Measurements from ENCODE around the gene FOXRED2. TPM values are rescaled to one million over a fixed set of nuclear protein-coding genes. Genes with fewer than 3 reads are reported as not detected.

Gene FOXRED2
- 10 to 100 TPM in 1 of 5 donors, 1 to 10 TPM in 4; 2.9 to 17.5 (median 6.5) TPM for total RNA-seq
- 1 to 10 TPM in 2 of 3 donors, under 1 TPM in 1; 0.76 to 2.5 (median 1.9) TPM for polyA plus RNA-seq
- long read RNA-seq, donor 1, partial matches to known transcripts = 0 of 2 reads
- long read RNA-seq, donor 1, other reads (novel, unspliced or antisense) = 0 of 2 reads
- long read RNA-seq, donor 2, partial matches to known transcripts = 0 of 2 reads
- long read RNA-seq, donor 2, other reads (novel, unspliced or antisense) = 0 of 2 reads
- long read RNA-seq, donor 3, full-length matches to known transcripts = 1 of 1 reads
- long read RNA-seq, donor 3, partial matches to known transcripts = 0 of 1 reads
- long read RNA-seq, donor 3, other reads (novel, unspliced or antisense) = 0 of 1 reads
- long read RNA-seq, donor 4 = 0 reads
- long read RNA-seq, donor 5, full-length matches to known transcripts = 1 of 1 reads
- long read RNA-seq, donor 5, partial matches to known transcripts = 0 of 1 reads
- long read RNA-seq, donor 5, other reads (novel, unspliced or antisense) = 0 of 1 reads
- long read RNA-seq, donor 6, partial matches to known transcripts = 0 of 3 reads
- long read RNA-seq, donor 6, other reads (novel, unspliced or antisense) = 0 of 3 reads
- long read RNA-seq, donor 7, partial matches to known transcripts = 0 of 1 reads
- long read RNA-seq, donor 7, other reads (novel, unspliced or antisense) = 0 of 1 reads
- long read RNA-seq, donor 8, full-length matches to known transcripts = 1 of 1 reads
- long read RNA-seq, donor 8, partial matches to known transcripts = 0 of 1 reads
- long read RNA-seq, donor 8, other reads (novel, unspliced or antisense) = 0 of 1 reads
- long read RNA-seq, donor 9 = 0 reads
- long read RNA-seq, donor 10 = 0 reads

DNA sequence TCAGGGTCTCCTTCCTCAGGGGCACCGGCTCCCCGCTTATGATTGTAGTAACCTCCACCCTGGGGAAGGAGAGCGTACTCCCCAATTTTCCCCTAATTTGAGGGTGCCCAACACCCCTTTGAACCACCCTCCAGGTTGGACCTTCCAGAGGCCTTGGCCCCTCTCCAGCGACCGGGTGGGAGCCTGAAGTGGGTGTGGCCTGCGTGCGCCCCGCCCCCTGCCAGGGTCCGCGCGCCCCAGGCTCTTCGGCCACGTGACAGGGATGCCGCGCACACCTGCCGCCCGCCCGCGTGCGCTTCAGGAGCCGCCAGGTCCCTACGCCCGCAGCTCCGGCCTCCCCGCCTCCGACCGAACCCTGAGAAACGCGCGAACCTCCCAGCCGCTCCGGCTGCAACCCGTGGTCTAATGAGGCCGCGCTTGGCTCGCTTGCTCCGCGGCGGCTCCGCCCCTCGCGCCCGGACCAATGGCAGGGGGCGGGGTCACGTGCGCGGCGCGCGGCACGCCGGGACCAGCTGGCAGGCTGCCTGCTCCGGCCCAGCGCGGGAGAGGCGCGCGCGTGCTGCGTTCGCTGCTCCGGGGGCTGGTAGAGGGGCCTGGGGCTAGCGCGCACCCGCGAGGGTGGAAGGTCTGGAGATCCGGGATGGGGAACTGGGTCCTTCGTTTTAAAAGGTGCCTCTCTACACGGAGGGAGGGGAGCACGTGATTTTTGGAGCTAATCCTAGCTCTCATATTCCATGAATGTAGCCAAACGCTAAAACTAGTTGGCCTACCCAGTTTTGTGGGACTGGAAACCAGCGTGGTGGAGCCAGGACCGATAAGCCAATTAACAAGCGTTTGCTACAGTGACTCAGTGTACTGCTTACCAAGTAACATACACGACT, at the start of gene FOXRED2:
Gene FOXRED2 (minus strand): TSS at position 404 of the 881 bp plus-strand sequence. CDS start 618 bp downstream, outside the sequence.
- 5 to 20% (median 6%) methylated on average over 17 to 75 of the region's 75 CpGs for WGBS, 5 donors
- H3K27ac ChIP-seq = peak within 1 kb of the TSS; percentile 77 to 88 (median 80)

DNA sequence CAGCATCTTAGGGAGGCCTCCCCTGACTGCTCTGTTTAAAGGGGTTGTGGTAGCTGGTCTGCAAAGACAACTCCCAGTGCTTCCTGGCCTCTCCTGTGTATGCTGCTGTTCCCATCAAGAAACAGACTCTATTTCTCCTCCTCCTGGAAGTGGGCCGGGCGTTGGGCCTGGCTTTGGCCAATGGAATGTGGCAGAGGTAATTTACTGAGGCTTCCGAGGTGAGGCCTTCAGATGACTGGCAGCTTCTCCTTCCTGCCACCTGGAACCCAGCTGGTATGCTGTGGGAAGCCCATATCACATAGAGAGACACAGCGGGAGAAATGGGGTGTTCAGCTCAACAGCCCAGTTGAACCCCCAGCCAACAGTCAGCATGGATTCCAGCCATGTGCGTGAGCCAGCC, 47.3 kb upstream of the FOXRED2 start:
- H3K27me3 ChIP-seq = peaks cover 0 to 77% (median 17%) of the 10 kb centered on the region in 3 donors

More for the DNA sequence above, at the start of gene FOXRED2:
- intact Hi-C loops (cut with DNase I; ENCODE audit: low total_unique reads) = no loop called here
- H3K4me1 ChIP-seq = peaks cover 18 to 45% (median 35%) of the 10 kb centered on the region in 4 donors
- no peaks in the 10 kb centered on the region for H3K27me3 ChIP-seq
- peaks cover 14 to 43% (median 26%) of the 10 kb centered on the region in 4 donors for H3K36me3 ChIP-seq
- no peaks in the 10 kb centered on the region for H3K9me3 ChIP-seq
- DNase-seq = peak; percentile 93 to 97
- H3K4me3 ChIP-seq = peak within 1 kb of the TSS; percentile 56 to 69 (median 62)
- TF ChIP-seq, protein P1, sequence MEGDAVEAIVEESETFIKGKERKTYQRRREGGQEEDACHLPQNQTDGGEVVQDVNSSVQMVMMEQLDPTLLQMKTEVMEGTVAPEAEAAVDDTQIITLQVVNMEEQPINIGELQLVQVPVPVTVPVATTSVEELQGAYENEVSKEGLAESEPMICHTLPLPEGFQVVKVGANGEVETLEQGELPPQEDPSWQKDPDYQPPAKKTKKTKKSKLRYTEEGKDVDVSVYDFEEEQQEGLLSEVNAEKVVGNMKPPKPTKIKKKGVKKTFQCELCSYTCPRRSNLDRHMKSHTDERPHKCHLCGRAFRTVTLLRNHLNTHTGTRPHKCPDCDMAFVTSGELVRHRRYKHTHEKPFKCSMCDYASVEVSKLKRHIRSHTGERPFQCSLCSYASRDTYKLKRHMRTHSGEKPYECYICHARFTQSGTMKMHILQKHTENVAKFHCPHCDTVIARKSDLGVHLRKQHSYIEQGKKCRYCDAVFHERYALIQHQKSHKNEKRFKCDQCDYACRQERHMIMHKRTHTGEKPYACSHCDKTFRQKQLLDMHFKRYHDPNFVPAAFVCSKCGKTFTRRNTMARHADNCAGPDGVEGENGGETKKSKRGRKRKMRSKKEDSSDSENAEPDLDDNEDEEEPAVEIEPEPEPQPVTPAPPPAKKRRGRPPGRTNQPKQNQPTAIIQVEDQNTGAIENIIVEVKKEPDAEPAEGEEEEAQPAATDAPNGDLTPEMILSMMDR (IDR thresholded peaks at IDR 0.05) = no peak
- TF ChIP-seq POLR2A (IDR thresholded peaks at IDR 0.05) (no peak), EP300 (IDR thresholded peaks at IDR 0.05) (no peak), POLR2AphosphoS5 (IDR thresholded peaks at IDR 0.05) (peak; percentile 86 to 88 (median 86))

DNA sequence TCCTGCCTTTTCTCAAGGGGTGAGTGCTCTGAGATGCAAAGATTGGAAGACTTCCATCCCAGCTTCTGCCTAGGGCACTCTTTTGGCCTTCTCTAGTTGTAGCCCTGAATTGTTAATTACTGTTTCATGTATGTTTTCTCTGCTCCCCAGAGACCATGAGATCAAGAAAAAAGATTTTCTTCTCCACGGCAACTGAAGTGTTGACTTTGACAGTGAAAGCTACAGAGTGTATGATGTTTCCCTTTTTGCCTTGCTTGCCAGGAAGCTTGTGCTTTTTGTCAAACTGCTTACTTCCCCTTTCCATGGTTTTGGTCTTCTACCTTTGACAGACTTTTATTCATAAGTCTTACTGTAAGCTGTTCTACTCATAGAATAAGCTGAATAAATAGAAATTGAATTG, 45.4 kb upstream of the FOXRED2 start:
- intact Hi-C loops (cut with DNase I; ENCODE audit: low total_unique reads) = no loop called here
- Histone ChIP-seq H3K4me3 (no peak overlapping the region), H3K9me3 (no peaks in the 10 kb centered on the region), H3K36me3 (no peaks in the 10 kb centered on the region), H3K27me3 (peaks cover 0 to 88% (median 23%) of the 10 kb centered on the region in 3 donors), H3K27ac (no peak overlapping the region), H3K4me1 (no peaks in the 10 kb centered on the region)
- TF ChIP-seq POLR2AphosphoS5 (IDR thresholded peaks at IDR 0.05) (no peak), POLR2A (IDR thresholded peaks at IDR 0.05) (no peak), EP300 (IDR thresholded peaks at IDR 0.05) (no peak)
- TF ChIP-seq, protein P1 (IDR thresholded peaks at IDR 0.05) = no peak
- WGBS, 5 donors = 33 to 54% (median 50%) methylated on average over 1 of the region's 1 CpG
- DNase-seq = peak in 1 of 2 donors; percentile 27

More for the DNA sequence above, 47.3 kb upstream of the FOXRED2 start:
- TF ChIP-seq, protein P1 (IDR thresholded peaks at IDR 0.05) = no peak
- TF ChIP-seq POLR2AphosphoS5 (IDR thresholded peaks at IDR 0.05) (no peak), POLR2A (IDR thresholded peaks at IDR 0.05) (no peak), EP300 (IDR thresholded peaks at IDR 0.05) (no peak)
- DNase-seq = no peak
- H3K4me1 ChIP-seq = no peaks in the 10 kb centered on the region
- intact Hi-C loops (cut with DNase I; ENCODE audit: low total_unique reads) = no loop called here
- no peak overlapping the region for H3K4me3 ChIP-seq
- whole genome bisulfite sequencing, 5 donors = 47 to 67% (median 53%) methylated on average over 5 of the region's 5 CpGs
- H3K9me3 ChIP-seq = no peaks in the 10 kb centered on the region
- no peaks in the 10 kb centered on the region for H3K36me3 ChIP-seq
- no peak overlapping the region for H3K27ac ChIP-seq

Data from stomach (tissue), 19 donors.